Prostate gland (tissue), 2 donors: Measurements from ENCODE around the gene PTPA. TPM values are rescaled to one million over a fixed set of nuclear protein-coding genes. Genes with fewer than 3 reads are reported as not detected.
A peak's percentile ranks its signal among the peaks of the same experiment; 100 is the strongest.

Source experiments
- DNase-seq: peaks from one replicate; pipeline ENCODE4 v3.0.0-alpha.2; 2019; ENCODE audit warnings: low spot score
- H3K27ac ChIP-seq, 2 donors: fragments of 200-600 bp; sonication (generic); 2 replicates each; pipeline ENCODE4 v1.5.1; 2017 to 2019
- H3K27me3 ChIP-seq: fragments of 200-600 bp; sonication (generic); replicated peaks from 2 replicates; pipeline ENCODE4 v1.5.1; 2019; ENCODE audit not compliant: insufficient read depth
- H3K36me3 ChIP-seq, 2 donors: fragments of 200-600 bp; sonication (generic); 1 replicate in 1 of 2; 2 replicates in 1 of 2; pipeline versions ENCODE4 v1.5.1 to v1.8.1; 2017 to 2019
- H3K4me1 ChIP-seq: fragments of 200-600 bp; sonication (generic); replicated peaks from 2 replicates; pipeline ENCODE4 v1.5.1; 2019
- H3K4me3 ChIP-seq, 2 donors: fragments of 200-600 bp; sonication (generic); 2 replicates each; pipeline ENCODE4 v1.5.1; 2017 to 2019
- H3K9me3 ChIP-seq: fragments of 200-600 bp; sonication (generic); 2 replicates; pipeline ENCODE4 v1.5.1; 2017
- CTCF ChIP-seq, 4 experiments: fragments of 200-600 bp in 2 of 4; fragments of 450-650 bp in 2 of 4; sonication (generic) in 2 of 4; IDR thresholded peaks; 1 replicate in 3 of 4; 2 replicates in 1 of 4; pipeline ENCODE4 v1.5.1; 2016 to 2019; ENCODE audit warnings: antibody characterized with exemption in 4 of 4, mild to moderate bottlenecking in 2 of 4, moderate library complexity in 2 of 4
- POLR2A ChIP-seq: fragments of 450-650 bp; IDR thresholded peaks from one replicate; pipeline ENCODE4 v1.6.1; 2016; ENCODE audit warnings: antibody characterized with exemption, mild to moderate bottlenecking
- POLR2AphosphoS5 ChIP-seq: sonication (generic); formaldehyde crosslinking; IDR thresholded peaks from one replicate; pipeline ENCODE4 v1.6.1; 2017; ENCODE audit warnings: antibody characterized with exemption
- WGBS: methylation state at CpG from one replicate; pipeline ENCODE4 v1.1.5; 2018; 5-methylcytosine and 5-hydroxymethylcytosine counted together
- intact Hi-C: fragments of 100-400 bp; cut with DNase I; formaldehyde crosslinking; loops from one replicate; pipeline ENCODE4 v1.14.2; 2022
- total RNA-seq, 2 donors: library from RNA; depleted of rRNA; stranded (reverse); fragments of >200 nt; gene quantifications; one replicate each; pipeline ENCODE4 v1.1.0, GENCODE V29; 2016

Gene PTPA
- total RNA-seq, 2 donors from 2014 or later, result 165 to 173 TPM

GRCh38 chr9:129077236-129077635 lies 34.0 kb upstream of the PTPA start:
- Histone ChIP-seq H3K4me1 (peaks cover 6% of the 10 kb centered on the region), H3K27ac (no peak overlapping the region), H3K27me3 (no peaks in the 10 kb centered on the region), H3K4me3 (no peak overlapping the region), H3K36me3 (no peaks in the 10 kb centered on the region), H3K9me3 (no peaks in the 10 kb centered on the region)
- intact Hi-C loops, result no loop called here
- DNase-seq, result no peak
- TF ChIP-seq POLR2AphosphoS5 (no peak), CTCF (IDR thresholded peaks at IDR 0.05) (no peak), POLR2A (no peak)
- 77% methylated on average over 10 of the region's 10 CpGs for WGBS

GRCh38 chr9:129078691-129079503 lies 32.3 kb upstream of the PTPA start:
- no peaks in the 10 kb centered on the region for H3K36me3 ChIP-seq
- H3K4me1 ChIP-seq, result peaks cover 9% of the 10 kb centered on the region
- H3K27me3 ChIP-seq, result no peaks in the 10 kb centered on the region
- intact Hi-C loops, result no loop called here
- DNase-seq, result no peak
- 86% methylated on average over 18 of the region's 18 CpGs for WGBS
- no peak for TF ChIP-seq CTCF (IDR thresholded peaks at IDR 0.05)
- TF ChIP-seq POLR2A, result no peak
- TF ChIP-seq POLR2AphosphoS5, result no peak
- no peak overlapping the region for H3K4me3 ChIP-seq
- no peaks in the 10 kb centered on the region for H3K9me3 ChIP-seq
- no peak overlapping the region for H3K27ac ChIP-seq

GRCh38 chr9:129079829-129080228 lies 31.4 kb upstream of the PTPA start:
- Histone ChIP-seq H3K4me3 (peak overlapping the region in 1 of 2 donors; percentile 88), H3K36me3 (no peaks in the 10 kb centered on the region), H3K4me1 (peaks cover 9% of the 10 kb centered on the region), H3K9me3 (no peaks in the 10 kb centered on the region), H3K27me3 (no peaks in the 10 kb centered on the region), H3K27ac (no peak overlapping the region)
- 84% methylated on average over 13 of the region's 13 CpGs for WGBS
- TF ChIP-seq POLR2A, result no peak
- no peak for TF ChIP-seq POLR2AphosphoS5
- TF ChIP-seq CTCF (IDR thresholded peaks at IDR 0.05), result no peak
- intact Hi-C loops, result no loop called here
- no peak for DNase-seq

- no peaks in the 10 kb centered on the region for H3K27me3 ChIP-seq
- peaks cover 9% of the 10 kb centered on the region for H3K4me1 ChIP-seq
- no peaks in the 10 kb centered on the region for H3K9me3 ChIP-seq
- H3K4me3 ChIP-seq, result peak overlapping the region; percentile 51 to 88
- intact Hi-C loops, result no loop called here
- peak overlapping the region; percentile 14 to 48 for H3K27ac ChIP-seq
- 5% methylated on average over 12 of the region's 12 CpGs for WGBS
- DNase-seq, result no peak
- H3K36me3 ChIP-seq, result peaks cover 0 to under 1% of the 10 kb centered on the region in 2 donors
- TF ChIP-seq CTCF (IDR thresholded peaks at IDR 0.05) (no peak), POLR2AphosphoS5 (no peak), POLR2A (no peak)
Observed at GRCh38 chr9:129080298-129080600, 31.0 kb upstream of the PTPA start.
